GM12873 (cell line): ENCODE data around the gene PTPRQ.

Source experiments
- CTCF ChIP-seq: IDR thresholded peaks from 2 replicates; pipeline ENCODE4 v1.5.1; 2012; ENCODE audit warnings: low read depth, mild to moderate bottlenecking, moderate library complexity, low read length, control low read depth; ENCODE audit not compliant: insufficient read depth; ENCODE audit errors: missing control alignments

Gene PTPRQ

GRCh38 chr12:80590085-80590484, 146.1 kb downstream of the PTPRQ start:
- no peak for TF ChIP-seq CTCF

DNA sequence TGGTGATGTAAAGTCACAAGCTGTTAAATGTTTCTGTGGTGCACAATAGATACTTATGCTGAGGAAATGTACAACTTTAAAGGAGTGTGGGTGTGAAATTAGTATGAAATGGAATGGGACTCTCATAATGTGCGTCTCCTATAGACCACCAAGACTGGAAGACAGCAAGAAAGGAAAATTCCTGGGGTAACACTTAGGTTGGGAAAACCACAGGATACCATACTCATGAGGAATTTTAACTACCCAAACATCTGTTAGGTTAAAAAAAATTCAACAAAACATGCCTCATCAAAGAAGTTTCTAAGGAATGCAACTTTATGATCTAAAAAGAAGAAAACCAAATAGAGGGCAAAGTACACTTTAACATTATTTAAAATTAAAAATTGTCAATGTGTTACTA, 149.7 kb downstream of the PTPRQ start:
- TF ChIP-seq CTCF = no peak

GRCh38 chr12:80596509-80596908, 152.5 kb downstream of the PTPRQ start:
- TF ChIP-seq CTCF = no peak

- no peak for TF ChIP-seq CTCF
Measured at GRCh38 chr12:80598004-80598606, 154.1 kb downstream of the PTPRQ start.

DNA sequence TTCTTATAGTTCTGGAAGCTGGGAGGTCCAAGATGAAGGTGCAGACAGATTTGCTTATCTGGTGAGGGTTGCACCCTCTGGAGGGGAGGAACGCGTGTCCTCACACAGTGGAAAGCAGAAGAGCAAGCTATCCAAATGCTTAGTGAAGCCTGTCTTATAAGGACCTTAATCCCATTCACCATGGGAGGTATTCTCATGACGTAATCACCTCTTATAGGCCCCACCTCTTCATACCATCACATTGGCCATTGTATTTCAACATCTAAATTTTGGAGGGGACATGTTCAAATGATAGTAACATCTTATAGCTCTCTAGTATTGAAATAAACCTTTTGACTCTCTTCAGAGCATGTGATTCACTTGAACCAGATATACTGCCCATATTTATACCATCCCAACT, 158.4 kb downstream of the PTPRQ start:
- no peak for TF ChIP-seq CTCF

GRCh38 chr12:80607361-80608135, 163.5 kb downstream of the PTPRQ start:
- TF ChIP-seq CTCF = peak; percentile 20

- no peak for TF ChIP-seq CTCF
Measured at GRCh38 chr12:80617733-80618132, 173.7 kb downstream of the PTPRQ start.
